Progenitor cell of endocrine pancreas (in vitro differentiated cells): ENCODE data around the gene SLC35D2. TPM values are rescaled to one million over a fixed set of nuclear protein-coding genes. Genes with fewer than 3 reads are reported as not detected.
"Not testable (repeated sequence)": the region's sequence is repeated elsewhere in the genome, so short reads cannot be mapped to it uniquely, and the experiment has no call there.

Source experiments
- DNase-seq: peaks from one replicate; pipeline ENCODE4 v3.0.0; 2021; ENCODE audit warnings: low spot score; ENCODE audit not compliant: unreplicated experiment
- H3K27ac Mint-ChIP-seq: 2 replicates; pipeline ENCODE4 v1.8.0; 2021; ENCODE audit warnings: mild to moderate bottlenecking, moderate library complexity, mixed read lengths
- H3K27me3 Mint-ChIP-seq: 2 replicates; pipeline ENCODE4 v1.8.0; 2021; ENCODE audit warnings: mixed read lengths
- H3K36me3 Mint-ChIP-seq: 2 replicates; pipeline ENCODE4 v1.8.0; 2022; ENCODE audit warnings: mixed read lengths; ENCODE audit not compliant: insufficient read depth
- H3K4me1 Mint-ChIP-seq: 2 replicates; pipeline ENCODE4 v1.8.0; 2021; ENCODE audit warnings: low read depth, mixed read lengths
- H3K4me3 Mint-ChIP-seq: 2 replicates; pipeline ENCODE4 v1.8.0; 2021; ENCODE audit warnings: low read depth, mild to moderate bottlenecking, moderate library complexity, mixed read lengths
- H3K9me3 Mint-ChIP-seq: 2 replicates; pipeline ENCODE4 v1.8.0; 2021; ENCODE audit warnings: low read depth, mixed read lengths
- CTCF ChIP-seq: fragments of 200-600 bp; sonication (generic); IDR thresholded peaks from one replicate; pipeline ENCODE4 v1.5.0; 2021; ENCODE audit warnings: antibody characterized with exemption, mild to moderate bottlenecking; ENCODE audit not compliant: unreplicated experiment
- total RNA-seq: library from RNA; stranded (reverse); gene quantifications from 2 replicates; pipeline ENCODE4 v1.2.1, GENCODE V29; 2021

SLC35D2 gene
- total RNA-seq, 1 donor from 2014 or later, result 52.6 TPM

- H3K27ac Mint-ChIP-seq, result no peak overlapping the region
- TF ChIP-seq CTCF, result no peak
- no peaks in the 10 kb centered on the region for H3K27me3 Mint-ChIP-seq
- H3K4me3 Mint-ChIP-seq, result no peak overlapping the region
- peaks cover 10% of the 10 kb centered on the region for H3K9me3 Mint-ChIP-seq
- DNase-seq, result no peak
- H3K4me1 Mint-ChIP-seq, result peaks cover 3% of the 10 kb centered on the region
- H3K36me3 Mint-ChIP-seq, result peaks cover 25% of the 10 kb centered on the region
Observed at GRCh38 chr9:96367943-96368342, 15.6 kb downstream of the SLC35D2 start.

GRCh38 chr9:96363175-96363967 lies 20.1 kb downstream of the SLC35D2 start:
- Mint-ChIP-seq H3K36me3 (peaks cover 28% of the 10 kb centered on the region), H3K27me3 (no peaks in the 10 kb centered on the region), H3K27ac (no peak overlapping the region), H3K4me3 (no peak overlapping the region), H3K9me3 (no peaks in the 10 kb centered on the region), H3K4me1 (peaks cover 3% of the 10 kb centered on the region)
- no peak for DNase-seq
- TF ChIP-seq CTCF, result no peak

GRCh38 chr9:96362119-96362518 lies 21.4 kb downstream of the SLC35D2 start:
- not testable (repeated sequence) for DNase-seq, H3K27ac Mint-ChIP-seq, H3K4me1 Mint-ChIP-seq, H3K9me3 Mint-ChIP-seq, H3K4me3 Mint-ChIP-seq, H3K27me3 Mint-ChIP-seq
- peaks cover 29% of the 10 kb centered on the region for H3K36me3 Mint-ChIP-seq

GRCh38 chr9:96361668-96362067 lies 21.8 kb downstream of the SLC35D2 start:
- H3K36me3 Mint-ChIP-seq, result peaks cover 30% of the 10 kb centered on the region
- H3K27me3 Mint-ChIP-seq, result no peaks in the 10 kb centered on the region
- no peaks in the 10 kb centered on the region for H3K9me3 Mint-ChIP-seq
- no peak overlapping the region for H3K4me3 Mint-ChIP-seq
- no peak for TF ChIP-seq CTCF
- no peak overlapping the region for H3K27ac Mint-ChIP-seq
- no peak for DNase-seq
- H3K4me1 Mint-ChIP-seq, result peaks cover 3% of the 10 kb centered on the region

- Mint-ChIP-seq H3K4me3 (no peak overlapping the region), H3K4me1 (peaks cover 1% of the 10 kb centered on the region), H3K27me3 (no peaks in the 10 kb centered on the region), H3K27ac (no peak overlapping the region), H3K9me3 (no peaks in the 10 kb centered on the region), H3K36me3 (peaks cover 31% of the 10 kb centered on the region)
- no peak for TF ChIP-seq CTCF
- no peak for DNase-seq
Observed at GRCh38 chr9:96360976-96361375, 22.5 kb downstream of the SLC35D2 start.

- DNase-seq, H3K4me3 Mint-ChIP-seq, H3K9me3 Mint-ChIP-seq, H3K27ac Mint-ChIP-seq, H3K4me1 Mint-ChIP-seq, H3K27me3 Mint-ChIP-seq: not testable (repeated sequence)
- H3K36me3 Mint-ChIP-seq, result peaks cover 32% of the 10 kb centered on the region
Observed at GRCh38 chr9:96360523-96360922, 23.0 kb downstream of the SLC35D2 start.
